ENCODE measurements around the gene G3BP1.
A peak's percentile ranks its signal among the peaks of the same experiment; 100 is the strongest.

Gene G3BP1

GRCh38 chr5:151775025-151775606 is 3.4 kb downstream of the G3BP1 start:
- Histone ChIP-seq H3F3A (ENCODE audit: low read depth) (no peaks in the 10 kb centered on the region), H4K20me1 (ENCODE audit: insufficient read depth, low read length, poor library complexity, severe bottlenecking) (peaks cover 80% of the 10 kb centered on the region), H3K4me2 (ENCODE audit: low read depth, low read length, poor library complexity, severe bottlenecking) (peak overlapping the region; percentile 83), H3K79me2 (ENCODE audit: insufficient read depth, low read length) (peaks cover 82% of the 10 kb centered on the region), H3K9me2 (replicated peaks; ENCODE audit: low read depth, low read length) (no peaks in the 10 kb centered on the region), H3K4me3 (ENCODE audit: low read length, poor library complexity, severe bottlenecking) (peak overlapping the region; percentile 92), H3K9ac (ENCODE audit: low read depth, low read length, poor library complexity, severe bottlenecking) (peak overlapping the region; percentile 96), H3K9me3 (ENCODE audit: insufficient read depth, low read depth, low read length) (no peaks in the 10 kb centered on the region), H3K27me3 (ENCODE audit: insufficient read depth, low read length, poor library complexity, severe bottlenecking) (peaks cover 7% of the 10 kb centered on the region), H3K36me3 (ENCODE audit: insufficient read depth, low read length) (peaks cover 16% of the 10 kb centered on the region; the same call in 1 of the 2 replicates), H2AFZ (ENCODE audit: low read length) (no peak overlapping the region), H3K4me1 (ENCODE audit: insufficient read depth, low read length, poor library complexity, severe bottlenecking) (peaks cover 64% of the 10 kb centered on the region)
- no peak for TF ChIP-seq CTCF (conservative IDR thresholded peaks at IDR 0.05; ENCODE audit: low read length)
- no peak for TF ChIP-seq EZH2phosphoT487 (IDR thresholded peaks at IDR 0.05; ENCODE audit: borderline replicate concordance)

- Histone ChIP-seq H4K20me1 (ENCODE audit: insufficient read depth, low read length, poor library complexity, severe bottlenecking) (peaks cover 98% of the 10 kb centered on the region), H3K9me2 (replicated peaks; ENCODE audit: low read depth, low read length) (no peaks in the 10 kb centered on the region), H3K4me3 (ENCODE audit: low read length, poor library complexity, severe bottlenecking) (peak overlapping the region; percentile 56), H3K4me2 (ENCODE audit: low read depth, low read length, poor library complexity, severe bottlenecking) (peak overlapping the region; percentile 83), H3K27me3 (ENCODE audit: insufficient read depth, low read length, poor library complexity, severe bottlenecking) (no peaks in the 10 kb centered on the region), H3F3A (ENCODE audit: low read depth) (no peaks in the 10 kb centered on the region), H3K9me3 (ENCODE audit: insufficient read depth, low read depth, low read length) (no peaks in the 10 kb centered on the region), H3K79me2 (ENCODE audit: insufficient read depth, low read length) (peaks cover 100% of the 10 kb centered on the region), H3K36me3 (ENCODE audit: insufficient read depth, low read length) (peaks cover 16% of the 10 kb centered on the region; the same call in 1 of the 2 replicates), H3K4me1 (ENCODE audit: insufficient read depth, low read length, poor library complexity, severe bottlenecking) (peaks cover 70% of the 10 kb centered on the region), H2AFZ (ENCODE audit: low read length) (no peak overlapping the region), H3K9ac (ENCODE audit: low read depth, low read length, poor library complexity, severe bottlenecking) (peak overlapping the region; percentile 29)
- no peak for TF ChIP-seq CTCF (conservative IDR thresholded peaks at IDR 0.05; ENCODE audit: low read length)
These were observed 7.9 kb downstream of the G3BP1 start for GRCh38 chr5:151779531-151780125.

- Histone ChIP-seq H4K20me1 (ENCODE audit: insufficient read depth, low read length, poor library complexity, severe bottlenecking) (peaks cover 98% of the 10 kb centered on the region), H2AFZ (ENCODE audit: low read length) (no peak overlapping the region), H3K4me1 (ENCODE audit: insufficient read depth, low read length, poor library complexity, severe bottlenecking) (peaks cover 66% of the 10 kb centered on the region), H3K27me3 (ENCODE audit: insufficient read depth, low read length, poor library complexity, severe bottlenecking) (no peaks in the 10 kb centered on the region), H3K4me2 (ENCODE audit: low read depth, low read length, poor library complexity, severe bottlenecking) (peak overlapping the region; percentile 44), H3K9me3 (ENCODE audit: insufficient read depth, low read depth, low read length) (no peaks in the 10 kb centered on the region), H3K79me2 (ENCODE audit: insufficient read depth, low read length) (peaks cover 100% of the 10 kb centered on the region), H3F3A (ENCODE audit: low read depth) (no peaks in the 10 kb centered on the region), H3K9ac (ENCODE audit: low read depth, low read length, poor library complexity, severe bottlenecking) (no peak overlapping the region), H3K4me3 (ENCODE audit: low read length, poor library complexity, severe bottlenecking) (peak overlapping the region; percentile 56), H3K9me2 (replicated peaks; ENCODE audit: low read depth, low read length) (no peaks in the 10 kb centered on the region), H3K36me3 (ENCODE audit: insufficient read depth, low read length) (peaks cover 16% of the 10 kb centered on the region; the same call in 1 of the 2 replicates)
- TF ChIP-seq CTCF (conservative IDR thresholded peaks at IDR 0.05; ENCODE audit: low read length) (no peak), EZH2phosphoT487 (IDR thresholded peaks at IDR 0.05; ENCODE audit: borderline replicate concordance) (no peak)
These were observed 8.6 kb downstream of the G3BP1 start for GRCh38 chr5:151780348-151780747.

All from Loucy (cell line).